SK-N-SH treated with all-trans-retinoic acid at 6 μM for 48 hours (cell line): ENCODE results near the gene PTPRC.

Source experiments
- BACH2 ChIP-seq: fragments of 250-450 bp; sonication (Bioruptor Pico); IDR thresholded peaks from 2 replicates; pipeline ENCODE4 v1.9.0; 2021; ENCODE audit warnings: mild to moderate bottlenecking, borderline replicate concordance
- GLIS3 ChIP-seq: fragments of 250-450 bp; sonication (Bioruptor Pico); IDR thresholded peaks from 2 replicates; pipeline ENCODE4 v1.5.0; 2020; ENCODE audit warnings: mild to moderate bottlenecking, moderate library complexity
- ZFP3 ChIP-seq: fragments of 250-450 bp; sonication (Bioruptor Pico); IDR thresholded peaks from 2 replicates; pipeline ENCODE4 v1.5.0; 2020; ENCODE audit warnings: mild to moderate bottlenecking, moderate library complexity
- TF ChIP-seq, protein P1 (sequence below): fragments of 250-450 bp; sonication (Bioruptor Pico); IDR thresholded peaks from 2 replicates; pipeline ENCODE4 v1.8.0; 2020; ENCODE audit warnings: mild to moderate bottlenecking, moderate library complexity, borderline replicate concordance

DNA sequence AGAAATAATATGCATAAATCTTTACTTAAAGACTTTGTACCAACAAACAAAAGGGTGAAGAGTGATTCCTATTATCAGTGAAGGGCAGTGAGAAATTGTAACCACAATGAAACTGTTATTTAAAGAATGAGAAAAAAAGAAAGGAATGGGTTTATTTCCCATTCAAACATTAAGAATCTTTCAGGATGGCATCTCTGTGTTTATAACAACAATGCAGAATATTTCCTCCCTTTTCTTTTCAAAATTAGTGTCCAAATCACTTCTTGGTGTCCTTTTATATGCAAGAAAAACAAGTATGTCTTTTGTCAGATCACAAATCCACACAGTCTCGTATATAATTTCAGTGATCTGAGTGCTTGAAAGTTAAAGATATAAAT lies 61.2 kb downstream of the PTPRC start:
- TF ChIP-seq GLIS3 (no peak), ZFP3 (no peak), BACH2 (CRISPR knock-in tag) (no peak)
- TF ChIP-seq, protein P1, sequence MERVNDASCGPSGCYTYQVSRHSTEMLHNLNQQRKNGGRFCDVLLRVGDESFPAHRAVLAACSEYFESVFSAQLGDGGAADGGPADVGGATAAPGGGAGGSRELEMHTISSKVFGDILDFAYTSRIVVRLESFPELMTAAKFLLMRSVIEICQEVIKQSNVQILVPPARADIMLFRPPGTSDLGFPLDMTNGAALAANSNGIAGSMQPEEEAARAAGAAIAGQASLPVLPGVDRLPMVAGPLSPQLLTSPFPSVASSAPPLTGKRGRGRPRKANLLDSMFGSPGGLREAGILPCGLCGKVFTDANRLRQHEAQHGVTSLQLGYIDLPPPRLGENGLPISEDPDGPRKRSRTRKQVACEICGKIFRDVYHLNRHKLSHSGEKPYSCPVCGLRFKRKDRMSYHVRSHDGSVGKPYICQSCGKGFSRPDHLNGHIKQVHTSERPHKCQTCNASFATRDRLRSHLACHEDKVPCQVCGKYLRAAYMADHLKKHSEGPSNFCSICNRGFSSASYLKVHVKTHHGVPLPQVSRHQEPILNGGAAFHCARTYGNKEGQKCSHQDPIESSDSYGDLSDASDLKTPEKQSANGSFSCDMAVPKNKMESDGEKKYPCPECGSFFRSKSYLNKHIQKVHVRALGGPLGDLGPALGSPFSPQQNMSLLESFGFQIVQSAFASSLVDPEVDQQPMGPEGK (CRISPR knock-in tag) = no peak
